NCI-H2081 treated with DMSO at 0.1 percent for 48 hours (cell line): ENCODE results near the gene LCK.
"Not testable (repeated sequence)": the region's sequence is repeated elsewhere in the genome, so short reads cannot be mapped to it uniquely, and the experiment has no call there.

ENCODE experiments used
- DNase-seq: peaks from one replicate; lab custom pipeline; 2025; lab: John Stamatoyannopoulos, UW

The LCK gene

GRCh38 chr1:32240140-32240951, 10.7 kb upstream of the LCK start:
- DNase-seq, result peak; percentile 9

GRCh38 chr1:32241001-32241763, 9.9 kb upstream of the LCK start:
- DNase-seq, result no peak

- no peak for DNase-seq
These were observed 8.7 kb upstream of the LCK start for GRCh38 chr1:32242341-32242851.

GRCh38 chr1:32246888-32247273, 4.2 kb upstream of the LCK start, which contains the start of gene FAM167B:
Gene FAM167B (plus strand): TSS chr1:32247222. CDS start chr1:32247422, 200 bp downstream.
- no peak for DNase-seq

GRCh38 chr1:32247452-32247851, 3.6 kb upstream of the LCK start:
- no peak for DNase-seq

GRCh38 chr1:32247983-32248889, 2.8 kb upstream of the LCK start:
- DNase-seq, result peak; percentile 66

- DNase-seq, result no peak
These were observed 1.1 kb upstream of the LCK start for GRCh38 chr1:32249831-32250525.

- DNase-seq, result no peak
These were observed 4.3 kb downstream of the LCK start for GRCh38 chr1:32255072-32256071.

GRCh38 chr1:32256473-32257226, 5.6 kb downstream of the LCK start:
- DNase-seq, result no peak

- DNase-seq, result no peak
These were observed 6.1 kb downstream of the LCK start for GRCh38 chr1:32257227-32257508.

GRCh38 chr1:32263236-32263593, 12.2 kb downstream of the LCK start:
- DNase-seq, result not testable (repeated sequence)

- no peak for DNase-seq
These were observed 12.7 kb downstream of the LCK start for GRCh38 chr1:32263744-32264143.

GRCh38 chr1:32265846-32266245, 14.8 kb downstream of the LCK start:
- DNase-seq, result no peak

GRCh38 chr1:32266921-32267591, 16.0 kb downstream of the LCK start:
- DNase-seq, result no peak

- no peak for DNase-seq
These were observed 18.7 kb downstream of the LCK start for GRCh38 chr1:32269744-32270143.

- no peak for DNase-seq
These were observed 21.7 kb downstream of the LCK start for GRCh38 chr1:32272557-32273390.

- peak; percentile 14 for DNase-seq
These were observed 22.5 kb downstream of the LCK start for GRCh38 chr1:32273391-32274208.
